Measurements from ENCODE around the gene FRMD6. TPM values are rescaled to one million over a fixed set of nuclear protein-coding genes. Genes with fewer than 3 reads are reported as not detected.
A peak's percentile ranks its signal among the peaks of the same experiment; 100 is the strongest.
"Not testable (repeated sequence)": the region's sequence is repeated elsewhere in the genome, so short reads cannot be mapped to it uniquely, and the experiment has no call there.

The FRMD6 gene
- total and polyA plus RNA-seq, 9 donors, result 15.3 to 79.2 (median 33.3) TPM

DNA sequence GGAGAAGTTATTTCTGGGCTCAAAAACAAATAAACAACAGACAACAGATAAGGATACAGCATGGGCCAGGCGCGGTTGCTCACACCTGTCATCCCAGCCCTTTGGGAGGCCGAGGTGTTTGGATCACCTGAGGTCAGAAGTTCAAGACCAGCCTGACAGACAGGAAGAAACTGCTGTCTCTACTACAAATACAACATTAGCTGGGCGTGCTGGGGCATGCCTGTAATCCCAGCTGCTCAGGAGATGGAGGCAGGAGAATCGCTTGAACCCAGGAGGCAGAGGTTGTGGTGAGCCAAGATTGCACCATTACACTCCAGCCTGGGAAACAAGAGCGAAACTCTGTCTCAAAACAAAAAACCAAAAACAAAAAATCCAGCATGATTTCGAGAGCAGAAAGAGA lies 117.6 kb downstream of the FRMD6 start:
- H3K36me3 ChIP-seq; H3K4me1 ChIP-seq (ENCODE audit: insufficient read depth); H3K27me3 ChIP-seq; H3K4me3 ChIP-seq; intact Hi-C loops (cut with DNase I); H3K9me3 ChIP-seq; DNase-seq; H3K27ac ChIP-seq: not testable (repeated sequence)
- 76 to 83% (median 80%) methylated on average over 7 of the region's 7 CpGs for WGBS, 3 donors

DNA sequence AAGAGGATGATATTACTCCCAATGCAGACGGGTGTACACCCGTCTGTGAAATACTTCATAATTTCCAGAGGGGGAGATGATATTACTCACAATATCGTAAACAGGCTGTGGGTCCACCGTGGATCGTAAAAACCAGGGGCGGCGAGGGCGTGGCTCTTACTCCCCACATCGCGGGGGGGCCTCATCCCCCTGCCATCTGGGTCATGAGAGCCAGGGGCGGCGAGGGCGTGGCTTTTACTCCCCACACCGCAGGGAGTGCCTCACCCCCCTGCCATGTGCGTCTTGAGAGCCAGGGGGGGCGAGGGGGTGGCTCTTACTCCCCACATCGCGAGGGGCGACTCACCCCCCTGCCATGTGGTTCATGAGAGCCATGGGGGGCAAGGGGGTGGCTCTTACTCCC lies 122.5 kb downstream of the FRMD6 start:
- 77 to 86% (median 81%) methylated on average over 19 of the region's 19 CpGs for WGBS, 3 donors
- no peak for DNase-seq
- no peaks in the 10 kb centered on the region for H3K4me1 ChIP-seq (ENCODE audit: insufficient read depth)
- no peaks in the 10 kb centered on the region for H3K9me3 ChIP-seq
- no peaks in the 10 kb centered on the region for H3K27me3 ChIP-seq
- H3K4me3 ChIP-seq, result no peak overlapping the region
- H3K36me3 ChIP-seq, result no peaks in the 10 kb centered on the region
- no peak overlapping the region for H3K27ac ChIP-seq
- no peak for TF ChIP-seq POLR2A (IDR thresholded peaks at IDR 0.05)
- TF ChIP-seq, protein P1, sequence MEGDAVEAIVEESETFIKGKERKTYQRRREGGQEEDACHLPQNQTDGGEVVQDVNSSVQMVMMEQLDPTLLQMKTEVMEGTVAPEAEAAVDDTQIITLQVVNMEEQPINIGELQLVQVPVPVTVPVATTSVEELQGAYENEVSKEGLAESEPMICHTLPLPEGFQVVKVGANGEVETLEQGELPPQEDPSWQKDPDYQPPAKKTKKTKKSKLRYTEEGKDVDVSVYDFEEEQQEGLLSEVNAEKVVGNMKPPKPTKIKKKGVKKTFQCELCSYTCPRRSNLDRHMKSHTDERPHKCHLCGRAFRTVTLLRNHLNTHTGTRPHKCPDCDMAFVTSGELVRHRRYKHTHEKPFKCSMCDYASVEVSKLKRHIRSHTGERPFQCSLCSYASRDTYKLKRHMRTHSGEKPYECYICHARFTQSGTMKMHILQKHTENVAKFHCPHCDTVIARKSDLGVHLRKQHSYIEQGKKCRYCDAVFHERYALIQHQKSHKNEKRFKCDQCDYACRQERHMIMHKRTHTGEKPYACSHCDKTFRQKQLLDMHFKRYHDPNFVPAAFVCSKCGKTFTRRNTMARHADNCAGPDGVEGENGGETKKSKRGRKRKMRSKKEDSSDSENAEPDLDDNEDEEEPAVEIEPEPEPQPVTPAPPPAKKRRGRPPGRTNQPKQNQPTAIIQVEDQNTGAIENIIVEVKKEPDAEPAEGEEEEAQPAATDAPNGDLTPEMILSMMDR (IDR thresholded peaks at IDR 0.05), result no peak
- TF ChIP-seq EP300 (IDR thresholded peaks at IDR 0.05), result no peak
- intact Hi-C loops (cut with DNase I), result loop anchor here in 2 of 4 donors (2.0 to 10.0 kb wide), 2 partner anchors 489 to 491 kb away; no protein-coding TSS in a partner anchor

DNA sequence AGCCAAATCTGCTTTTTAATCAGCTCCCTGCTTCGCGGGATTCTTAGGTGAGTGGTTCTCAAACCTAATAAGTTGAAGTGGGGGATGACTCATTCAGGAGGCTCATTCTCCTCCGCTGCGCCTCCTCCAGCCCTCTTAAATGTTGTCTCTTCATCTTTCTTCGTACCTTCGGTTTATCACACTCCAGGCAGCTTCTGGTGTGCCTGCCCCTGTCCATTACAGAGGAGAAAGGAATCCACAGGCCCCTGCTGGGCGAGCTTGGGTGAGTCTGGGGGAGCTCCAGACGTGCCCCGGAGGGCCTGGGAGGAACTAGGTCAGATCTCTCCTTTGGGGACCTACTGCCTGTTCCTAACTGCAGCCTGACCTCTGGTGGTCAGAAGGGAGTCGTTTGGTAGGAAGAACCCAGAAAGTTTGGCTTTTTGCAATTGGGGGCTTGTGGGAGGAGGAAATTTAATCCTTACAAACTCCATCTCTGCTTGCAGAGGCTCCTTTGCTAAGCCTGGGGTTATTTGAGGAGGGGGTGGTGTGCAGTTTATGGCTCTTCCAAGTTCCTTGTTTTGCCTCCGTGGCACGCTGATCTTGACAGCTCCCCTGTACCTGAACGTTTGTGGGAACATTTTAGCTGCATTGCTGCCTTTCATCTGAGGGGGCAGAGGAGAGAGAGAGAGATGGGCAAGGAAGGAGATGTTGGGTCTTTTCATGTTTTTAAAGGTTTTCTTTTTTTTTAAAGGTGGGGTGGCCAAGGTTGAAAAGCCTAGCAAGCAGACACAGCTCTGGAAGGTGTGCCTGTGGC lies 124.6 kb downstream of the FRMD6 start:
- TF ChIP-seq, protein P1 (IDR thresholded peaks at IDR 0.05), result peak; percentile 37 to 46 (median 42)
- TF ChIP-seq EP300 (IDR thresholded peaks at IDR 0.05), result no peak
- intact Hi-C loops (cut with DNase I), result loop anchor here in 2 of 4 donors (5.0 to 10.0 kb wide), 2 partner anchors 491 to 494 kb away; no protein-coding TSS in a partner anchor
- DNase-seq, result peak; percentile 50 to 60 (median 57)
- no peaks in the 10 kb centered on the region for H3K4me1 ChIP-seq (ENCODE audit: insufficient read depth)
- WGBS, 3 donors, result 40 to 44% (median 43%) methylated on average over 13 of the region's 13 CpGs
- no peak overlapping the region for H3K27ac ChIP-seq
- no peaks in the 10 kb centered on the region for H3K9me3 ChIP-seq
- peak overlapping the region; percentile 26 for H3K4me3 ChIP-seq
- H3K27me3 ChIP-seq, result no peaks in the 10 kb centered on the region
- H3K36me3 ChIP-seq, result no peaks in the 10 kb centered on the region

DNA sequence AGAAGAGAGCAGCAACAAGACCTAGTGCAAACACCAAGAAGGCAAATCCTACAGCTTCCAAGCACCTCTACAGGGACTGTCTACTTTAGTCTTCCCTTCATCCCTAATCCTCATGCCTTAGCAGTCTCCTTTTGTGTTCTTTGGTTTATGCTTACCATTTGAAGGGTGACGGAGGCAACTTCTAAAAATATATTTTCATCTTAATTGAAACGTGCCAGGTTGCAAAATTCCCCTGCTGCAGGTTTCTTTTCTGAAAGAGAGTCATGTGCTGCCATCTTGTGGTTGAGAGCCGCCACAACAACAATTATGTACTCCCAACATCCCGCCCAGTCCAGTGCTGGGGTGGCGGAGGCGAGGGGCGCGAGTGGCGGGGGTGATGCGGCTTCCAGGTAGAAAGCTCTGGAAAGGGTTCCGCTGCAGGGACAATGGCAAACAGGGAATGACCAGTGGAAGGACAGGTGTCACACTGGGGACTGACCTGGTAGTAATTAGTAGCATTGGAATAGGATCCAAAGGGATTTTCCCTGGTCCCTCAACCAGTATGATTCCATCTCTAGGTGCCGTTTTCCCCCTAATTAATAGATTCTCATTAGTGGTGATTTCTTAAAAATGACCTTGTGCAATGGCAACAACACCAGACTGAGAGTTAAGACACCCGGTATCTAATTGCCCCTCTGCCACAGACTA lies 128.4 kb downstream of the FRMD6 start:
- intact Hi-C loops (cut with DNase I), result no loop called here
- TF ChIP-seq, protein P1 (IDR thresholded peaks at IDR 0.05), result peak; percentile 75 to 80 (median 76)
- TF ChIP-seq EP300 (IDR thresholded peaks at IDR 0.05), result no peak
- TF ChIP-seq POLR2A (IDR thresholded peaks at IDR 0.05), result no peak
- Histone ChIP-seq H3K9me3 (no peaks in the 10 kb centered on the region), H3K27ac (no peak overlapping the region), H3K36me3 (no peaks in the 10 kb centered on the region), H3K4me1 (ENCODE audit: insufficient read depth) (no peaks in the 10 kb centered on the region), H3K27me3 (no peaks in the 10 kb centered on the region), H3K4me3 (no peak overlapping the region)
- peak; percentile 69 to 84 (median 77) for DNase-seq
- 4 to 5% (median 5%) methylated on average over 13 of the region's 13 CpGs for WGBS, 3 donors

Small RNA genes within 50 kb of the gene (small RNA-seq; reads per million reads assigned to genes)
- gene OR7E159P (not detected), gene RNA5SP385 (not detected), gene RNU6-301P (not detected)

Other genes with a start within 250 kb of the FRMD6 start
- 10 to 100 TPM in 6 of 7 donors, 1 to 10 TPM in 1; 9.4 to 27.3 (median 11.4) TPM for gene GNG2, start 208.7 kb downstream of the FRMD6 start, total RNA-seq
- 10 to 100 TPM; 10.2 to 29.4 TPM for gene GNG2, start 208.7 kb downstream of the FRMD6 start, polyA plus RNA-seq

Data from ovary (tissue), 9 donors.